IMR-90 (cell line): ENCODE measurements around the gene STIL. TPM values are rescaled to one million over a fixed set of nuclear protein-coding genes. Genes with fewer than 3 reads are reported as not detected.

ENCODE experiments used
- ATAC-seq: fragments of 200-7000 bp; cut with Tn5 transposase; 2 replicates; pipeline ENCODE4 v1.9.1; 2020; ENCODE audit warnings: low read depth, mild to moderate bottlenecking, moderate library complexity
- BruUV-seq: library from RNA; stranded (reverse); fragments of 400-500 nt; replicated peaks from 2 replicates; lab custom pipeline; 2021; lab: Mats Ljungman, UMichigan
- CTCF ChIA-PET: fragments of 300-600 bp; formaldehyde crosslinking; extraction: SDS; loops from one replicate; lab custom pipeline; 2021; ENCODE audit warnings: antibody characterized with exemption; lab: Yijun Ruan, JAX
- POLR2A ChIA-PET: fragments of 300-600 bp; sonication (Branson Sonifier 250); formaldehyde crosslinking; loops from one replicate; lab custom pipeline; 2022; ENCODE audit warnings: antibody characterized with exemption; ENCODE audit not compliant: unreplicated experiment; lab: Charles Lee
- DNase-seq: peaks from one replicate; pipeline ENCODE4 v3.0.0; 2013
- H2AFZ ChIP-seq: replicated peaks from 2 replicates; pipeline ENCODE3; 2013; ENCODE audit warnings: low read length, mild to moderate bottlenecking; ENCODE audit not compliant: poor library complexity
- H2AK5ac ChIP-seq: 2 replicates; pipeline ENCODE4 v1.6.1; 2013; ENCODE audit warnings: low read depth, low read length, inconsistent platforms
- H2AK9ac ChIP-seq: replicated peaks from 2 replicates; pipeline ENCODE3; 2013; ENCODE audit warnings: mild to moderate bottlenecking, low read depth, low read length, moderate library complexity; ENCODE audit not compliant: poor library complexity
- H2BK120ac ChIP-seq: 2 replicates; pipeline ENCODE4 v1.6.1; 2013; ENCODE audit warnings: low read depth, low read length, inconsistent platforms
- H2BK15ac ChIP-seq: 3 replicates; pipeline ENCODE4 v1.6.1; 2013; ENCODE audit warnings: low read depth, low read length, inconsistent platforms
- H2BK20ac ChIP-seq: 2 replicates; pipeline ENCODE4 v1.6.1; 2013; ENCODE audit warnings: low read depth, mild to moderate bottlenecking, inconsistent platforms, low read length, moderate library complexity
- H2BK5ac ChIP-seq: 2 replicates; pipeline ENCODE4 v1.6.1; 2013; ENCODE audit warnings: mild to moderate bottlenecking, low read depth, low read length, inconsistent platforms; ENCODE audit not compliant: poor library complexity, severe bottlenecking
- H3K14ac ChIP-seq: replicated peaks from 2 replicates; pipeline ENCODE4 v1.6.1; 2013; ENCODE audit warnings: low read depth, low read length, inconsistent platforms
- H3K18ac ChIP-seq: 2 replicates; pipeline ENCODE4 v1.6.1; 2013; ENCODE audit warnings: low read depth, low read length, control low read depth
- H3K23ac ChIP-seq: 2 replicates; pipeline ENCODE4 v1.6.1; 2013; ENCODE audit warnings: low read depth, low read length, inconsistent platforms
- H3K27ac ChIP-seq: 2 replicates; pipeline ENCODE4 v1.5.1; 2013; ENCODE audit warnings: mild to moderate bottlenecking, control low read depth, low read length; ENCODE audit not compliant: insufficient read depth
- H3K27me3 ChIP-seq: 2 replicates; pipeline ENCODE4 v1.6.1; 2013; ENCODE audit warnings: low read length; ENCODE audit not compliant: control insufficient read depth, insufficient read depth
- H3K36me3 ChIP-seq: 2 replicates; pipeline ENCODE4 v1.6.1; 2013; ENCODE audit warnings: low read length, mixed read lengths; ENCODE audit not compliant: control insufficient read depth, insufficient read depth
- H3K4ac ChIP-seq: 2 replicates; pipeline ENCODE4 v1.6.1; 2013; ENCODE audit warnings: low read depth, low read length, inconsistent platforms
- H3K4me1 ChIP-seq: 2 replicates; pipeline ENCODE4 v1.6.1; 2013; ENCODE audit warnings: low read length, mixed read lengths; ENCODE audit not compliant: control insufficient read depth, insufficient read depth
- H3K4me2 ChIP-seq: 2 replicates; pipeline ENCODE4 v1.6.1; 2013; ENCODE audit warnings: low read depth, mild to moderate bottlenecking, control low read depth, low read length, moderate library complexity
- H3K4me3 ChIP-seq: 2 replicates; pipeline ENCODE4 v1.5.1; 2013; ENCODE audit warnings: low read depth, mild to moderate bottlenecking, control low read depth, low read length, moderate library complexity; ENCODE audit not compliant: insufficient read depth
- H3K56ac ChIP-seq: 2 replicates; pipeline ENCODE4 v1.6.1; 2013; ENCODE audit warnings: low read length, inconsistent platforms; ENCODE audit not compliant: insufficient read depth; ENCODE audit errors: extremely low read depth
- H3K79me1 ChIP-seq, 2 experiments: 2 replicates each; pipeline ENCODE4 v1.6.1; 2013; ENCODE audit warnings: low read length in 2 of 2, inconsistent platforms in 1 of 2, low read depth in 1 of 2
- H3K9ac ChIP-seq: 2 replicates; pipeline ENCODE4 v1.6.1; 2013; ENCODE audit warnings: low read depth, low read length, control low read depth
- H3K9me1 ChIP-seq: 2 replicates; pipeline ENCODE4 v1.6.1; 2013; ENCODE audit warnings: low read length, inconsistent platforms; ENCODE audit not compliant: insufficient read depth
- H3K9me3 ChIP-seq: 2 replicates; pipeline ENCODE4 v1.6.1; 2013; ENCODE audit warnings: low read length; ENCODE audit not compliant: control insufficient read depth, insufficient read depth
- H4K20me1 ChIP-seq: 2 replicates; pipeline ENCODE4 v1.6.1; 2013; ENCODE audit warnings: low read length, inconsistent platforms; ENCODE audit not compliant: insufficient read depth
- H4K5ac ChIP-seq: 2 replicates; pipeline ENCODE4 v1.6.1; 2013; ENCODE audit warnings: mild to moderate bottlenecking, low read depth, low read length, control low read depth
- H4K8ac ChIP-seq, 2 experiments: 2 replicates each; pipeline ENCODE4 v1.6.1; 2013; ENCODE audit warnings: low read depth in 2 of 2, low read length in 2 of 2, control low read depth in 1 of 2, inconsistent platforms in 1 of 2
- H4K91ac ChIP-seq: 2 replicates; pipeline ENCODE4 v1.6.1; 2013; ENCODE audit warnings: low read depth, low read length, inconsistent platforms; ENCODE audit not compliant: insufficient read depth
- BHLHE40 ChIP-seq: fragments of 150-350 bp; IDR thresholded peaks from 2 replicates; pipeline ENCODE4 v1.6.1; 2016; ENCODE audit warnings: mild to moderate bottlenecking, low read depth, low read length
- CEBPB ChIP-seq: IDR thresholded peaks from 2 replicates; pipeline ENCODE4 v1.6.1; 2012; ENCODE audit warnings: low read depth, low read length, improper control_type of control experiment
- CHD1 ChIP-seq: IDR thresholded peaks from 2 replicates; pipeline ENCODE4 v1.6.1; 2012; ENCODE audit warnings: low read depth, low read length, improper control_type of control experiment
- FOS ChIP-seq: fragments of 150-350 bp; IDR thresholded peaks from 2 replicates; pipeline ENCODE4 v1.6.1; 2016; ENCODE audit warnings: low read depth, low read length
- MAZ ChIP-seq: IDR thresholded peaks from 2 replicates; pipeline ENCODE4 v1.6.1; 2012; ENCODE audit warnings: low read depth, mild to moderate bottlenecking, low read length, improper control_type of control experiment, moderate library complexity, borderline replicate concordance
- NFE2L2 ChIP-seq: fragments of 150-350 bp; IDR thresholded peaks from 2 replicates; pipeline ENCODE4 v1.6.1; 2016; ENCODE audit warnings: low read depth, mild to moderate bottlenecking, low read length
- POLR2A ChIP-seq: IDR thresholded peaks from 2 replicates; pipeline ENCODE4 v1.6.1; 2012; ENCODE audit warnings: mild to moderate bottlenecking, low read depth, low read length
- RAD21 ChIP-seq: IDR thresholded peaks from 2 replicates; pipeline ENCODE4 v1.6.1; 2012; ENCODE audit warnings: low read length, improper control_type of control experiment
- RCOR1 ChIP-seq: IDR thresholded peaks from 2 replicates; pipeline ENCODE4 v1.6.1; 2012; ENCODE audit warnings: mild to moderate bottlenecking, low read length, improper control_type of control experiment; ENCODE audit not compliant: insufficient replicate concordance
- RFX5 ChIP-seq: IDR thresholded peaks from 2 replicates; pipeline ENCODE4 v1.8.0; 2012; ENCODE audit warnings: low read depth, mild to moderate bottlenecking, low read length, moderate library complexity
- USF2 ChIP-seq: fragments of 150-350 bp; IDR thresholded peaks from 2 replicates; pipeline ENCODE4 v1.6.1; 2017; ENCODE audit warnings: mild to moderate bottlenecking, antibody characterized with exemption, low read length, low read depth
- WGBS, 2 experiments: methylation state at CpG; one replicate each; pipeline versions ENCODE4 v1.1.5 to v1.1.7; 2013; ENCODE audit warnings: missing lambda C conversion rate in 2 of 2; ENCODE audit not compliant: insufficient read length in 1 of 2; ENCODE audit errors: extremely low coverage in 2 of 2; 5-methylcytosine and 5-hydroxymethylcytosine counted together
- dilution Hi-C: fragments of 300-500 bp; cut with HindIII; formaldehyde crosslinking; loops from one replicate; pipeline ENCODE4 v1.14.3; 2018; ENCODE audit warnings: low sequenced_read_pairs; ENCODE audit not compliant: unreplicated experiment
- in situ Hi-C: fragments of 300-500 bp; cut with MboI; formaldehyde crosslinking; loops from 3 replicates; pipeline ENCODE4 v1.14.3; 2019; ENCODE audit warnings: low sequenced_read_pairs, inconsistent platforms, mixed read lengths
- intact Hi-C: fragments of 100-400 bp; cut with micrococcal nuclease; formaldehyde crosslinking; loops from 2 replicates; pipeline ENCODE4 v1.10.0; 2022
- polyA plus RNA-seq, 3 experiments: library from polyadenylated mRNA; depleted of rRNA; stranded (reverse); fragments of >200 nt; gene quantifications; 2 replicates each; pipeline ENCODE4 v1.2.3, GENCODE V29; 2012; ENCODE audit warnings: low replicate concordance in 1 of 3
- total RNA-seq: library from RNA; depleted of rRNA; stranded (reverse); fragments of >200 nt; gene quantifications from 2 replicates; pipeline ENCODE4 v1.2.3, GENCODE V29; 2012

The STIL gene
- total and polyA plus RNA-seq, 2 of the 4 experiments (the other 2 are of a cell fraction), result 6.8 to 17.2 TPM

- H2BK15ac ChIP-seq, result no peak overlapping the region
- no peak overlapping the region for H4K91ac ChIP-seq
- H3K14ac ChIP-seq, result no peak overlapping the region
- H3K27ac ChIP-seq, result no peak overlapping the region
- DNase-seq (no peak), ATAC-seq (no peak)
- no peaks in the 10 kb centered on the region for H4K20me1 ChIP-seq
- in situ Hi-C loops, result no loop called here
- POLR2A ChIA-PET, result no interaction called here
- H4K5ac ChIP-seq, result no peak overlapping the region
- dilution Hi-C loops, result no loop called here
- CTCF ChIA-PET, result no interaction called here
- H2AFZ ChIP-seq, result no peak overlapping the region
- no CpG with 5 or more reads among the region's 3 CpGs for WGBS, 2 experiments
- H2BK5ac ChIP-seq, result no peak overlapping the region
- H3K4me2 ChIP-seq, result no peak overlapping the region
- H3K36me3 ChIP-seq, result no peaks in the 10 kb centered on the region
- no peaks in the 10 kb centered on the region for H3K9me1 ChIP-seq
- H3K4ac ChIP-seq, result no peak overlapping the region
- H3K27me3 ChIP-seq, result peaks cover 17% of the 10 kb centered on the region
- H3K56ac ChIP-seq, result no peak overlapping the region
- H2BK120ac ChIP-seq, result no peak overlapping the region
- H3K9me3 ChIP-seq, result no peaks in the 10 kb centered on the region
- no peak overlapping the region for H2AK5ac ChIP-seq
- intact Hi-C loops, result no loop called here
- H3K9ac ChIP-seq, result no peak overlapping the region
- H3K4me3 ChIP-seq, result no peak overlapping the region
- H4K8ac ChIP-seq, result no peak overlapping the region
- no peaks in the 10 kb centered on the region for H3K4me1 ChIP-seq
- no peak overlapping the region for H2AK9ac ChIP-seq
- TF ChIP-seq BHLHE40 (no peak), USF2 (no peak), CHD1 (no peak), MAZ (no peak), NFE2L2 (no peak), RAD21 (no peak), RCOR1 (no peak), POLR2A (no peak), CEBPB (no peak), RFX5 (no peak), FOS (no peak)
- H3K23ac ChIP-seq, result no peak overlapping the region
- H2BK20ac ChIP-seq, result no peak overlapping the region
- H3K79me1 ChIP-seq, result no peaks in the 10 kb centered on the region
- no TSS peak for BruUV-seq
- H3K18ac ChIP-seq, result no peak overlapping the region
Observed at GRCh38 chr1:47244339-47244862, 69.5 kb downstream of the STIL start.
